Sciatic nerve (tissue), 2 donors: ENCODE results near the gene SF3B2. TPM values are rescaled to one million over a fixed set of nuclear protein-coding genes. Genes with fewer than 3 reads are reported as not detected.
"Not testable (repeated sequence)": the region's sequence is repeated elsewhere in the genome, so short reads cannot be mapped to it uniquely, and the experiment has no call there.

ENCODE experiments used
- ATAC-seq: fragments of 200-7000 bp; cut with Tn5 transposase; one replicate; pipeline ENCODE4 v1.9.1; 2020; ENCODE audit warnings: mild to moderate bottlenecking, moderate library complexity
- DNase-seq: peaks from one replicate; pipeline ENCODE4 v3.0.0-alpha.2; 2020; ENCODE audit warnings: low spot score
- intact Hi-C: fragments of 100-400 bp; cut with DNase I; formaldehyde crosslinking; loops from one replicate; pipeline ENCODE4 v1.14.2; 2022
- total RNA-seq: library from RNA; stranded (reverse); fragmentation: NEBNext Ultra II Directional; extraction: Animal tissue kit (Norgen Biotek cat#: 25700); gene quantifications from one replicate; pipeline ENCODE4 v1.2.1, GENCODE V29; 2021
- donor health status: DM: no; HTN: no; CAD: no.
- donor health status: DM: no; HTN: no; CAD: no.

SF3B2 gene
- total RNA-seq, 1 donor from 2014 or later, result 154 TPM

DNA sequence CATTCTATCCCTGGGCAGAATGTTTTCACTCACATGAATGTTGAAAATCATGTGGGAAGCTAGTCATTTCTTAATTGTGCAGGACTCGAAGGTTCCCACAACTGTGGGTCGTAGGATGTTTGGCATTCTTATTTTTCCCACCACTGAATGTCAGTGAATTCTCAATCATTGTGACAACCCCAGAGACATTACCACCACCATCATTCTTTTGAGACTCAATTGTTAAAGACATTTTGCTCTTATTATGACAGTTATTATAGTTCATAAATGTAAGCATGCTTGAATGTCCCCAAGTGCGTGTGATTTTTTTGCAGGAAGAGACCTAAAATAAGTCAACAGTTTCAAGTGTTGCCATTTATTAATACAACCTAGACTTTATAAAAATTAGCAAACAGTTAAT, 36.9 kb downstream of the SF3B2 start:
- DNase-seq, result no peak
- ATAC-seq, result no peak
- intact Hi-C loops, result no loop called here

DNA sequence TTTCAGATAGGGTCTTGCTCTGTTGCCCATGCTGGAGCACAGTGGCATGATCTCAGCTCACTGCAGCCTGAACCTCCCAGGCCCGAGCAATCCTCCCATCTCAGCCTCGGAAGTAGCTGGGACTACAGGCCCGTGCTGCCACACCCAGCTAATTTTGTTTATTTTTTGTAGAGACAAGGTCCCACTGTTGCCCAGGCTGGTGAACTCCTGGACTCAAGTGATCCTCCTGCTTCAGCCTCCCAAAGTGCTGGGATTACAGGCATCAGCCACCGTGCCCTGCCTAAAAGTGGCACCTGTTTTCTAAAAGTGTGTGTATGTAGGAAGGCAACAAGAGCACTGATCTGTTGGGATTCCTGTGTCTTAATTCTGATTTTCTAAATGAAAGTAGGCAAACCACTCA, 38.1 kb downstream of the SF3B2 start:
- ATAC-seq (no peak), DNase-seq (no peak)
- intact Hi-C loops, result no loop called here

DNA sequence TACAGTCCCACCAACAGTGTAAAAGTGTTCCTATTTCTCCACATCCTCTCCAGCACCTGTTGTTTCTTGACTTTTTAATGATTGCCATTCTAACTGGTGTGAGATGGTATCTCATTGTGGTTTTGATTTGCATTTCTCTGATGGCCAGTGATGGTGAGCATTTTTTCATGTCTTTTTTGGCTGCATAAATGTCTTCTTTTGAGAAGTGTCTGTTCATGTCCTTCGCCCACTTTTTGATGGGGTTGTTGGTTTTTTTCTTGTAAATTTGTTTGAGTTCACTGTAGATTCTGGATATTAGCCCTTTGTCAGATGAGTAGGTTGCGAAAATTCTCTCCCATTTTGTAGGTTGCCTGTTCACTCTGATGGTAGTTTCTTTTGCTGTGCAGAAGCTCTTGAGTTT, 40.0 kb downstream of the SF3B2 start:
- DNase-seq, ATAC-seq, intact Hi-C loops: not testable (repeated sequence)

DNA sequence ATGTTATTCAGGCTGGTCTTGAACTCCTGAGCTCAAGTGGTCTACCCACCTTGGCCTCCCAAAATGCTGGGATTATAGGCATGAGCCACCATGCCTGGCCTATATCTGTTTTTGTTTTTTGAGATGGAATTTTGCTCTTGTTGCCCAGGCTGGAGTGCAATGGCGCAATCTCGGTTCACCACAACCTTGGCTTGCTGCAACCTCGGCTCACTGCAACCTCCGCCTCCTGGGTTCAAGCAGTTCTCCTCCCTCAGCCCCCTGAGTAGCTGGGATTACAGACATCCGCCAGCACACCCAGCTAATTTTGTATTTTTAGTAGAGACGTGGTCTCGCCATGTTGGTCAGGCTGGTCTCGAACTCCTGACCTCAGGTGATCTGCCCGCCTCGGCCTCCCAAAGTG, 47.6 kb downstream of the SF3B2 start:
- ATAC-seq, DNase-seq, intact Hi-C loops: not testable (repeated sequence)

DNA sequence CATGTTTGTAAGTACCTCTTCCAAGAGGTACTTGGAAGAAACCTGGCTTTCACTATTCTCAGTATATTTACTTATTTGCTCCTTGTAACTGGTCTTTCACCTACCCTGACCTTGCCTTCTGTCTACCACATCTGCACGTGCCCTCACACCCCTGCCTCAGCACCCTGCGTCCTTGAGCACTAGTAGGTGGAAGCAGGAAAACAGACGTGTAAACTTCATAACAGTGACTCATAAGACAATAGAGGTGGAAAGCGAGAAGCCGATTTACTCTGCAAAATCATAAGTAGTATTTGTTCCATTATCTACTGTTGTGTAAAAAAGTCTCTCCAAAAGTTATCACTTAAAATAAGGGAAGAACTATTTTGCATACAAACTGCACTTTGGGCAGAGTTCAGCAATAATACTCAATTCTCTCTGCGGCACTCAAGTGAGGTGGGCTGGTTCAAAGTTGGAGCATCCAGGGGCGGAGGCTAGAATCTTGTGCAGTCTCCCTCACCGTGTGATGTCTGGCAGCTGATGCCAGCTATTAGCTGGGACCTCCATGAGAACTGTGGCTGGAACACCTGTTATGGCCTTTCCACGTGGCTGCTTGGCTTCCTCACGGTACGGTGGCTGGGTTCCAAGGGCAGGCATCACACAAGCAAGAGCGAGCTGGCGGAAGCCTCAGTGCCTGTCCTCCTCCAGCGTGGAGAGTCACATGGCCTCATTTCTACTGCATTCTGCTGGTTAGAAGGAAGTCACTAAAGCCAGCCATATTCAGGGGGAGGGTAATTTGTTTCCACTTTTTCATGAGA, 48.3 kb downstream of the SF3B2 start:
- ATAC-seq, result peak; percentile 87
- intact Hi-C loops, result no loop called here
- DNase-seq, result peak; percentile 66

DNA sequence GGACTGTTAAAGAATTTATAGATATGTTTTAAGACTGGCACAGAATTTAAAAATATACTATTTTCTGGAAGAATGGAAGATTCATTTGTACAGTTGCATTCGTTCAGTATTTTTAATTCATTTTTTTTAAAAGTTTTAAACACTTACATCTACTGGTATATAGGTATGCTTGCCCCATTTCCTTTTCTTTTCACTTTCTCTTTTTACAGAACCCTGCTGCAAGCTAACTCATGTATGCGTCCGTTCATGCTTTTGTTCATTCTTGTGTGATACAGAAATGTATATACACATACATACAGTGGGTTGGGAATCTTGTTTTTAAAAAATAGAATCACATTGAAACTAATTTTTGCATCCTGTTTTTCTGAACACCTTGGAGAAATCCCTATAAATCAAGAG, 48.9 kb downstream of the SF3B2 start:
- no peak for DNase-seq
- intact Hi-C loops, result no loop called here
- no peak for ATAC-seq

DNA sequence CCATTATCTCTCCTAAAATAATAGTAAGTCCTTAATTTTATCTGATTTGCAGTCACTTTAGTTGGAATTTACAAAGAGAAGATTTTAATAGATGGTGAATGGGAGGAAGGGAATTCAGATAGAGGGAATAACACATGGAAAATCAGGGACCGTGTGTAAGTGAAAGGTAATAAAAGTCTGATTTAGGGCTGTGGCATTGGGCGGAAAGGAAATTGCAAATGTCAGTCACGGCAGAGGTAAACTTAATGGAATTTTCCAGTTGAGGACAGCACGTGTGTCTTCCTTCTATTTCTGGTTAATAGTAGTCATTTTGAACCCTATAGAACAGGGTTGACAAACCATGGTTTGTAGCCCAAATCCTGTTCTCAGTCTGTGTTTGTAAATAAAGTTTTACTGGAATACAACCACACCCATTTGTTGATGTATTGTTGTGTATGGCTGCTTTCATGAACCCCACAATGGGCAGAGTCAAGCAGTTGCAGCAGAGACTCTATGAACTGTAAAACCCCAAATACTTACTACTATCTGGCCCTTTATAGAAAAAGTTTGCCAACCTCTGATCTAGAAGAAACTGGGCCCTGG, 52.0 kb downstream of the SF3B2 start:
- no peak for ATAC-seq
- intact Hi-C loops, result no loop called here
- DNase-seq, result no peak

DNA sequence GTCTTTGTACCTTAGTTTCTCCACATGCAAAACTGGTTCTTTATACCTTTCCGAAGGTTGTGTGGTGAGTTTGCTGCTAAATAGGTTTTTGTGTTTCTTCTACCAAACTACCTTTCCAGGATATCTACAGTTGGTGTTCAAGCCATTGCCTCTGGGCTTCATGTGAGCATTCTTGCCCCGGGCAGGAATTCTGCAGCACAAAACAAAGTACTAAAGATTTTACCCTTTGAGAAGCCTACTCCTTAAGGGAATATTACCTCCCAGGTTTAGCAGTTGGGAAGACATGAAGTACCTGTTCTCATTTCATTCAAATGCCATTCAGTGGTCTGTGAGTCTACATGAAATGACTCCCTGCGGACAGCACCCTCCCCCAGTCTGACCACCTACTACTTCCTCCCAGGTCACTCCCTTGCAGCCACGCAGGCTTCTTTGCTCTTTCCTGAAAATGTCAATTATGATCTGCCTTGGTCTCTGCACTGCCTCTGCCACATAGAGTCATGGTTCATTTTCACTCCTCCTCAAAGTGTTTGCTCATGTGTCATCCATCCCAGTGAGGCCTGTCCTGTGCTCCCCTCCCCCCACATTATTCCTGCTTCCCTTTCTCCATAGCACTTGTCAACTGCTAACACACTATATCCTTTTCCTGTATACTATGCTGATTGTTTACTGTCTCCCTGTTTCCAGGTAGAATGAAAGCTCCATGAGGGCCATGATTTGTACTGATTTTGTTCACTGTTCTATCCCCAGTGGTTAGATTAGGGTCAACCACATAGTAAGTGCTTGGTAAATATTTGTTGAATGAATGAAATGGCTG, 54.8 kb downstream of the SF3B2 start:
- intact Hi-C loops, result no loop called here
- no peak for DNase-seq
- ATAC-seq, result no peak

DNA sequence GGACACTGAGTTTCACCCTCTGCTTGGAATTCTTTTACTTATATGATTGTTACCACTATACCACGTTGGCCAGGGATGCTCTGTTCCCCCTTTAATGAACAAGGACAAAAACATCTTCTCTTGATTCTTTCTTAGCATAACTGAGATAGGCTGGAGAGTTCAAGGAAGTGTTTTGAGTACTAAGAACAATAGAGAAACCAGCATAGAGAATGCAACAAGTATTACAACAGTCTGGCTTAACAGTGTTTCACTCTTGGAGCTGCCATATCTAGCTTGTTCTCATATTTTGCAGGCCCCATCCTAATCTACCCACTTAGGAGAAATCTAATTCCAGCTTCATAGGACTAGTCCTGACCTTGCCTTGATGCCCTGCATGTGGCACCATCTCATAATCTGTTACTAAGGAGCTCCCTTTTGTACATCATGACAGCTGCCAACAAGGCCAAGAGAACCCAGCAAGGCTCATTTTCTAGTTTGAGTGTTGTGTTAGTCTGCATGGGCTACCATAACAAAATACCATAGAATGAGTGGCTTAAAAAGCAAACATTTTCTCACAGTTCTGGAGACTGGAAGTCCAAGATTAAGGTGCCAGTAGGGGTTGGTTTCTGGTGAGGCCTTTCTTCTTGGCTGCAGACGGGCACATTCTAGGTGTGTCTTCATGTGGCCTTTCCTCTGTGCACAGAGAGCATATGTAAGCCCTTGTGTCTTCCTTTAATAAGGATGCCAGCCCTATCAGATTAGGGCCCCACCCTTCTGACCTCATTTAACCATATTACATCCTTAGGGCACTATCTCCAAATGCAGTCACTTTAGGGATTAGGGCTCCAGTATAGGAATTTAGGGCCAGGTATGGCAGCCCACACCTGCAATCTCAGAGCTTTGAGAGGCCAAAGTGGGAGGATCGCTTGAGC, 55.7 kb downstream of the SF3B2 start:
- intact Hi-C loops, result no loop called here
- ATAC-seq (no peak), DNase-seq (no peak)

DNA sequence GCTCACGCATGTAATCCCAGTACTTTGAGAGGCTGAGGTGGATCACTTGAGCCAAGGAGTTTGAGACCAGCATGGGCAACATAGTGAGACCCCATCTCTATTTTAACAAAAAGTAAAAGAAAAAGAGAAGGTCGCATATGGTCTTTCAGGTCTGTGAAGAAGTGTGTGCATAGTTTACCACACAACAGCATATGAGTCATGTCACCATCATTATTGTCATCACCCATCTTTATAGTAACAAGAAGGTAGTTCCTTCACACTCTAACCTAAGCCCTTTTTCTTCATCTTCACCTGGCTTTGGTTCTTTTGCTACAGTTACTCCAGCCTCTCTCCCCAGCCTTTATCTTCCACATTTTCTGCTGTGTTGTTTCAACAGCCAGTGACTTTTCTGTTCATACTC, 57.1 kb downstream of the SF3B2 start:
- intact Hi-C loops, result no loop called here
- no peak for DNase-seq

DNA sequence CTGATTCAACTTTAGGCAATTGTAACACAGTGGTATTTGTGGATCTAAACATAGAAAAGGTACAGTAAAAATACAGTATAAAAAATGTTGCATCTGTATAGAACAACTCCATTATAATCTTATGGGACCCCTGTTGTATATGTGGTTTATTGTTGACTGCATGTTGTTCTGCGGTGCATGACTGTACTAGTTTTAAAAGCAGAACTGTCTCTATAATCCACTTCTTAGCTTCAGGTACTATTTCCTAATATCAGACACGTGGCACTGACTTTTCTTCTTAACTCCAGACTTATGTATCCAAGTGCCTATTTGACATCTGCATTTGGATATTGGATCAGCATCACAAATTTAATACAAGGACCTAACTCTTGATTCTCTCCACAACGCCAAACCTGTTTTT, 59.0 kb downstream of the SF3B2 start:
- ATAC-seq, result no peak
- intact Hi-C loops, result no loop called here
- DNase-seq, result no peak

More for the DNA sequence above, 57.1 kb downstream of the SF3B2 start:
- no peak for ATAC-seq

DNA sequence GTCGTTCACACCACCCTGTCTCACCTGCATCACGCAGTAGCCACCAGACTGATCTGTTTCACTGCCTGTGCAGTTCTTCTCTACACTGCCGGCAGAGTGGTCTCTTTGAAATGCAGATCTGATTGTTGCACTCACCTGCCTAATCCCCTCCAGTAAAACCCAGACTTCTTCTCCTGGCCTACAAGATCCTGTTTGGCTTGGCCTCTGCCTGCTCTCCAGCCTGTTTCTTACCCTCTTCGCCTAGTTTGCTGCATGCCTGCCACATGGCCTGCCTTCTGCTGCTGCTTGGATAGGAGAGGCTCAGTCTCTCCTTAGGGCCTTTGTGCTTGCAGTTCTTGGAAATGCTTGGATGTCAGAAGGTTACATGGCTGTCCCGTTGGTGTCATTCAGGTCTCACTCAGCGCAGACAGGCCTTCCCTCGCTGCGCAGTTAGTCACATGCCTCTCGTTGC, 59.9 kb downstream of the SF3B2 start:
- DNase-seq, result no peak
- intact Hi-C loops, result no loop called here
- peak; percentile 57 for ATAC-seq

DNA sequence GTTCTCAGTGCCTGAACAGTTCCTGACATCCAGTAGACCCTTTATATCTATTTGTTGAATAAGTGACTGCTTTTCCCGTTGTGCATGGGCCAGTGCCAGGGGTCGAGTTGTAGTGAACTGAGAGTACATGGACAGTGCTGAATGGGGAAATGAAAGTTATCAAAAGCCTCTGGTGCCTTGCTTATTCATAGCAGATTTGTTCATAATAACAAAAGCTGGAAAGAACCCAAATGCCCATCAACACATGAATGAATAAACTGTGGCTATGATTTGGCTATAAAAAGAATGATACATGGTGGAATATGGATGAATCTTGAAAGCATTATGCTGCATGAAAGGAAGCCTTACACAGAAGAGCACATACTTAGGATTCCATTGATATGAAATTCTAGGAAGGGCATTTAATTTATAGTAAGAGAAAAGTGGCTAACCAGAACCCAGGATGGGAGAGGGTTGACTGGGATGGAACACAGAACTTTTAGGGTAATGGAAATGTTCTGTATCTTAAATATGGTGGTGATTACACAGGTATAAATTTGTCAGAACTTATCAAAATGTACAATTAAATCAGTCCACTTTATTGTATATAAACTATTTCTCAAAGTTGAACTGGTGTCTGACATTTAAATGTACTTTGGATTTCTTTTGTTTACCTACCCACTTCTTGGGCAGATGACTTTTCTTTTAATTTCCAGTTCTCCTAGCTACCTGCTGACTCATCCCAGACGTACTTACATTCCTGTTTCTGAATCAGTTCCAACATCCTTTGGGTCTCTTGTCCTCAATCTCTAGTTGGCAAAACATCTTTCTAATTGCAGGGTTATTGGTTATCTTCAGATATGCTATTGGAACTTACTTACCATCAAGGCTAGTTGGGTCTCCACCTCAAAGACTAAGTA, 60.7 kb downstream of the SF3B2 start:
- ATAC-seq, result peak; percentile 72
- no peak for DNase-seq
- intact Hi-C loops, result no loop called here

DNA sequence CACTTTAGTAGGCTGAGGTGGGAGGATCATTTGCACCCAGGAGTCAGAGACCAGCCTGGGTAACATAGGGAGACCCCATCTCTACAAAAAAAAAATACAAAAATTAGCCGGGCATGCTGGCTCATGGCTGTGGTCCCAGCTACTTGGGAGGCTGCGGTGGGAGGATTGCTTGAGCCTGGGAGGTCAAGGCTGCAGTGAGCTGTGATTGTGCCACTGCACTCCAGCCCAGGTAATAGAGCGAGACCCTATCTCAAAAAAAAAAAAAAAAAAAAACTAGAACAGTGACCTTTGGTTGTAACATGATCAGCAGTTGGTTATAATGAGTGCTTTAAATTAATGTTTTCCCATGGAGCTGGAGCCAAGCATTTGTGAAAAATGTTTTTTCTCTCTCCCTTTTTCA, 62.8 kb downstream of the SF3B2 start:
- ATAC-seq, intact Hi-C loops, DNase-seq: not testable (repeated sequence)

DNA sequence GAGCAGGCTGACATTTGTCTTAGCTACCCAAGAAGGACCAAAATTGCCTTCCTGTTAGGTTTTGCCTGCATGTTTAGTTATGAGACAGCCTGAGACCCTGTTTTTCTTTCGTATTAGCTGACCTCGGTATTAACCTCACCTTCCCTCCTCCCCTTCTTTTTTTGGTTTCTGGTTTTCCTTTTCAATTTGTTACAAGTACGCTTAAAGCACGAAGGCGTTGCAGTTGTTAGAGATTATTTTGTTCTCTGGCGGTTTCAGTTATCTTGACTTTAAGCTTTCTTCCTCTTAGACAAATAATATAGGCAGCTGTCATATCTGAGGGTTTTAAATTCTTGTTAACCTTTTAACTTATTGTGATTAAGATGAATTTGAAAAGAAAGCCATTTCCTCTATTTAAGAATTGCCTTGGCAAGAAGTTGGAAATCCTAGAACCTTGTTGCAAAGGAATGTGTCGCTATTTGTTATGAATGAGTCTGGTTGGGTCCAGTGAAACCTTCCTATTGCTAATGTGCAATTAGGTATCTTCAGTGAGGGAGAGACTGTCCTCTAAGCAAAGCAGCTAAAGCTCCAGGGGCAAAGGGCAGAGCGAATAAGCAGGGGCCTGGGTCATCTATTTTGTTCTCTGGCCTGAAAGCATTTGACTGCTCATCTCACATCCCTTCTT, 63.6 kb downstream of the SF3B2 start:
- intact Hi-C loops, result no loop called here
- no peak for ATAC-seq
- no peak for DNase-seq

DNA sequence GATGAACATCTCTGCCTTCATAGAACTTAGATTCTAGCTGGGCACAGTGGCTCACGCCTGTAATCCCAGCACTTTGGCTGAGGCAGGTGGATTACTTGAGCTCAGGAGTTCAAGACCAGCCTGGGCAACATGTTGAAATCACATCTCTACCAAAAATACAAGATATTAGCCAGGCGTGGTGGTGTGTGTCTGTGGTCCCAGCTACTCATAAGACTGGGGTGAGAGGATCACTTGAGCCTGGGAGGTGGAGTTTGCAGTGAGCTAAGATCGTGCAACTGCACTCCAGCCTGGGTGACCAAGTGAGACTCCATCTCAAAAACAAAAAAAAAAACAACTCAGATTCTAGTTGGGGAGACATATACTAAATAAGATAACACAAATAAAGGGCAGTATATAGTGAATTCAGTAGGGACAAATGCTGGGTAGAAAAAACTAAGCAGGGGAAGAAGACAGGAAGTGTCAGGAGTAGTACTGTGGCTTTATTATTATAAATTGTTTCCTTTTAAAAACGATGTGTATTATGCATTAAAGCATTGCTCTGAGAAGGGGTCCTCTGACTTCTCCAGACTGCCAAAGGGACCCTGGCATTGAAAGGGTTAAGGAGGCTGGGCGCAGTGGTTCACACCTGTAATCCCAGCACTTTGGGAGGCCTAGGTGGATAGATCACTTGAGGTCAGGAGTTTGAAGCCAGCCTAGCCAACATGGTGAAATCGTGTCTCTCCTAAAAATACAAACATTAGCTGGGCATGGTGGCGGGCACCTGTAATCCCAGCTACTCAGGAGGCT, 64.6 kb downstream of the SF3B2 start:
- DNase-seq (no peak), ATAC-seq (no peak)
- intact Hi-C loops, result no loop called here

DNA sequence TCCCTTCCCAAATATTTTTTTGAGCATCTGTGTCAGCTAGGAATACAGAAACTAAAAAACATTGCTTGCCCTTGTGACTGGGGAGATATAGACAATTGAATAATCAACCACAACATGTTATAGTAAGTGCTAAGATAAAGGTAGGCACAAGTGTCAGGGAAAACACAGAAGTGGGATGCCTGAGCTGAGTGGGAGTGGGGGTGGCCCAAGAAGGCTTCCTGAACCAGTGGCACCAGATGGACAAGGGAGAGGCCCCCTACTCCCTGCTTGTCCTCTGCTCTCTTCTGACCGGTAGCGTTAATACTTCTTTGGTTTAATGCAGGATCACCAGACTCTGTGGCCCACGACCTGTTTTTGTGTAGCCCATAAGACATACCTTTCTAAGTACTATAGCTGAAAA, 66.7 kb downstream of the SF3B2 start:
- DNase-seq (no peak), ATAC-seq (no peak)
- intact Hi-C loops, result no loop called here
